NB4 (cell line): ENCODE measurements around the gene GLYATL1.

Experiments used
- DNase-seq: peaks from one replicate; pipeline ENCODE4 v3.0.0; 2010; ENCODE audit warnings: low read depth
- H3K4me3 ChIP-seq: one replicate; pipeline ENCODE4 v1.5.1; 2011; ENCODE audit warnings: mild to moderate bottlenecking, low read depth, low read length, moderate library complexity
- MYC ChIP-seq: IDR thresholded peaks from 2 replicates; pipeline ENCODE4 v1.6.1; 2011; ENCODE audit warnings: low read depth, low read length
- POLR2A ChIP-seq: IDR thresholded peaks from 2 replicates; pipeline ENCODE4 v1.6.1; 2011; ENCODE audit warnings: mild to moderate bottlenecking; ENCODE audit not compliant: insufficient read length; ENCODE audit errors: extremely low read depth
- TF ChIP-seq, protein P1 (sequence below): IDR thresholded peaks from one replicate; pipeline ENCODE4 v1.5.1; 2012; ENCODE audit warnings: low read depth, low read length
- TF ChIP-seq, protein P2 (sequence below): IDR thresholded peaks from 2 replicates; pipeline ENCODE4 v1.6.1; 2011; ENCODE audit warnings: low read depth, low read length

The GLYATL1 gene

DNA sequence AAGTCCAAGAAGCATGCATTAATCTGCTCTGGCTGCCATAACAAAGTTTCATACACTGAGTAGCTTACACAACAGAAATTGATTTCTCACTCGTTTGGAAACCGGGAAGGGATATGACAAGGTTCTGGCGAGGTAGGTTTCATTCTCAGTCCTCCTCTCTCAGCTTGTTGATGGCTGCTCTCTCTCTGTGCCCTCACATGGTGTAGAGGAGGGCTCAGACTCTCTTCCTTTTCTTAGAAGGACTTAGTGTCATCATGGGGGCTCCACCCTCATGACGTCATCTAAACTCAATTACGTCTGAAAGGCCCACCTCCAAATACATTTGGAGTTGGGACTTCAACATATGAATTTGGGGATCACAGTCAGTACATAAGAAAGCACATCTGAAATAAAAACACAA is 18.6 kb downstream of the GLYATL1 start:
- TF ChIP-seq, protein P1, sequence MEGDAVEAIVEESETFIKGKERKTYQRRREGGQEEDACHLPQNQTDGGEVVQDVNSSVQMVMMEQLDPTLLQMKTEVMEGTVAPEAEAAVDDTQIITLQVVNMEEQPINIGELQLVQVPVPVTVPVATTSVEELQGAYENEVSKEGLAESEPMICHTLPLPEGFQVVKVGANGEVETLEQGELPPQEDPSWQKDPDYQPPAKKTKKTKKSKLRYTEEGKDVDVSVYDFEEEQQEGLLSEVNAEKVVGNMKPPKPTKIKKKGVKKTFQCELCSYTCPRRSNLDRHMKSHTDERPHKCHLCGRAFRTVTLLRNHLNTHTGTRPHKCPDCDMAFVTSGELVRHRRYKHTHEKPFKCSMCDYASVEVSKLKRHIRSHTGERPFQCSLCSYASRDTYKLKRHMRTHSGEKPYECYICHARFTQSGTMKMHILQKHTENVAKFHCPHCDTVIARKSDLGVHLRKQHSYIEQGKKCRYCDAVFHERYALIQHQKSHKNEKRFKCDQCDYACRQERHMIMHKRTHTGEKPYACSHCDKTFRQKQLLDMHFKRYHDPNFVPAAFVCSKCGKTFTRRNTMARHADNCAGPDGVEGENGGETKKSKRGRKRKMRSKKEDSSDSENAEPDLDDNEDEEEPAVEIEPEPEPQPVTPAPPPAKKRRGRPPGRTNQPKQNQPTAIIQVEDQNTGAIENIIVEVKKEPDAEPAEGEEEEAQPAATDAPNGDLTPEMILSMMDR = no peak
- TF ChIP-seq, protein P2, sequence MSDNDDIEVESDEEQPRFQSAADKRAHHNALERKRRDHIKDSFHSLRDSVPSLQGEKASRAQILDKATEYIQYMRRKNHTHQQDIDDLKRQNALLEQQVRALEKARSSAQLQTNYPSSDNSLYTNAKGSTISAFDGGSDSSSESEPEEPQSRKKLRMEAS = no peak
- TF ChIP-seq POLR2A (no peak), MYC (no peak)
- H3K4me3 ChIP-seq = no peak overlapping the region

DNA sequence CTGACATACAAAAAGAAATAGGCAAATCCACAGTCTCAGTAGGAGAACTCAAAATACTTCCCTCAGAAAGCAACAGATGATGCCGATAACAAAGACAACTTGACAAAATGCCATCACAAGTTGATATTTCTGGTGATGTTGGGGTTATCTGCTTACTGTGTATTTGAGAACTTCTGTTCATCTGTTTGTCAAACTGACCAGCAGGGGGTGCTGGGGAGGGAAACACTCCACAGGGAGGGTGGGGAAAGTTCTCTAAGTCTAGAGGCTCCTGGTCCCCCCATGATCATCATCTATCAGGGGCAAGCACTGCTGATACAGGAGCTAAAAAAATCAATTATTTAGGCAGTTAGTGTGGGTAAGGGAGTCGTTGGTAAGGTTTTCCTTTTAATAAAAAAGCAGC is 19.2 kb downstream of the GLYATL1 start:
- TF ChIP-seq MYC (no peak), POLR2A (no peak)
- TF ChIP-seq, protein P1 = peak; percentile 39
- TF ChIP-seq, protein P2 = no peak
- peak; percentile 42 for DNase-seq
- H3K4me3 ChIP-seq = no peak overlapping the region

More for the DNA sequence above, 18.6 kb downstream of the GLYATL1 start:
- no peak for DNase-seq

DNA sequence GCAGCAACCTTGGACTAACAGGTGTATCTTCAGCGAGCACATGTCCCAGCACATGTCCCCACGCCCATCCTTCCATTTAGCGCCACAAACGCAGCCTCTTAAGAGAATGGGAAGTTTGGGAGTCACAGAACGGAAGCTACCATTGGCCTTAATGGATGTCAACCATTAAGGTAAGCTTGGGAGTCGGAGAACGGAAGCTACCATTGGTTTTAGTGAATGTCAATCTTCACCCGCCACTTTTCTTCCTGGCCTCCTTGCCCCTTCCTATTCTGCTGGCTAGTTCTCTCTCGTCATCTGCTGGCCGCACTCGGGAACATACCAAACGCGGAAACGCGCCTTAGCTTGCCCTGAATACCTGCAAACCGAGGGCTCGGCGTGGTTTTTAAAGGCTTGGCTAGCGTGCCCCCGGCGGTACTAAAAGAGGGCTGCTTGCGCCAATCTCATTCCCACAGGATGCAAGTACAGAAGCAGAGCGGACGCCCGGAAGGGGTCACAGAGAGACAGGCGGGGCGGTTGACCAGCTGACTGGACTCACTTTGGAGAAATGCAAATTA is 24.3 kb downstream of the GLYATL1 start:
- no peak overlapping the region for H3K4me3 ChIP-seq
- TF ChIP-seq MYC (no peak), POLR2A (no peak)
- TF ChIP-seq, protein P1 = no peak
- TF ChIP-seq, protein P2 = no peak
- peak; percentile 18 for DNase-seq

DNA sequence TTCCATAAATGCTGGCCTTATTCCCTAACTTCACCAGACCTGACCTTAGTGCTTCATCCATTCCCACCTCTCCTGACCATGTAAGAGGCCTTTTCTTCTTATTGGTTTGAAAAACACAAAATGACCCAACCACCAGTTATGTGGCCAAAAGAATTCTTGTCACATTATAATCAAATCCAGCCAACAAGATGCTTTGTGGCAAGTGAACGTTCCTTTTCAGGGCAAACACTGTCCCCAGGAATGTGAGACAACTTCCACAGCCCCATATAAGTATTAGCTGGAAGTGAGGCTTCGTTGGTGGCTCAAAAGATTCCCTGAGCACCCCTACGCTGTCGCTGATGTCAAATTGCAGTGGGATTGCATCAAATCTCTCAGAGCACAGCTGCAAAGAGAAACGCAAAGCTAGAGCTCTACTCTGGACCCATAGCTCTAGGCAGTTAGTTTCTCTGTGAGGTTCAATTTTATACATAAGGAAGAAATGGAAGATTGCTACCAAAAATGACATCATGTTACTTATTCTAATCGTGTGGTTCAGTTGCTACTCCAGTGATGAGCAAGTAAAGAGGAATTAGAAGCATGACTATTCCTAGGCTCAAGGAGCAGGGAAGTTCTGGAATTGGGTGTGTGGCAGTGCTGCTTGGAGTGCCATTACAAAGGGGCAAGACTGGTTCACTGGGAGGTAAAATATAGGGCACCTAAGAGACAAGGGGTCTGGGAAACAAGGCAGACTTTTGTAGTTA is 26.1 kb downstream of the GLYATL1 start:
- no peak for DNase-seq
- TF ChIP-seq, protein P1 = no peak
- no peak for TF ChIP-seq POLR2A
- TF ChIP-seq, protein P2 = no peak
- no peak for TF ChIP-seq MYC
- H3K4me3 ChIP-seq = no peak overlapping the region

DNA sequence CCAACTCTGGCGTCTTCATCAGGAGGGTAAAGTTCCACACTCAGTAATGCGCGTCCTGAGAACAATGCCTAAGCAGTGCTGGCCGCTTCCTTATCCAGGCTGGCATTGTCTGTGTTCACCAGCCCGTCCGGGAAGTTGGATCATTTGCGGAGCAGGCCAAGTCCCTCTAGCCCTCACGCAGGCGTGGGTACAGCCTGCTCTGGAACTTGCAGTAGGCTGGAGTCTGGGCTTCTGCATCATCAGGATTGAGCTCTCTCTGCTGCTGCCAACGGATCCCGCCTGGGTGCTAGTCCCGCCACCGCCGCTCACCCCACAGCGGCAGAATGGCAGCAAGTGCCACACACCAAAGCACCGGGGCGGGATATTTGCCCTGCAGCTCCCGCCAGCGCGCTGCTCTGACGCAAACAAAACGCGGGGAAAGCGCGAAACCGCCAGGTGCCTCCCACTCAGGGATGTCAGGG is 29.0 kb downstream of the GLYATL1 start:
- TF ChIP-seq, protein P1 = no peak
- TF ChIP-seq POLR2A (no peak), MYC (no peak)
- TF ChIP-seq, protein P2 = no peak
- DNase-seq = no peak
- H3K4me3 ChIP-seq = no peak overlapping the region
